Measurements from ENCODE around the gene KCNQ1.
"Not testable (repeated sequence)": the region's sequence is repeated elsewhere in the genome, so short reads cannot be mapped to it uniquely, and the experiment has no call there.

Gene KCNQ1

GRCh38 chr11:2590965-2591754 is 146.4 kb downstream of the KCNQ1 start:
- DNase-seq (ENCODE audit: low read depth) = no peak
- H3K4me3 ChIP-seq (ENCODE audit: low read depth, low read length) = no peak overlapping the region

GRCh38 chr11:2591805-2592204 is 147.0 kb downstream of the KCNQ1 start:
- H3K4me3 ChIP-seq (ENCODE audit: low read depth, low read length) = no peak overlapping the region
- DNase-seq (ENCODE audit: low read depth) = no peak

GRCh38 chr11:2592559-2593392 is 148.0 kb downstream of the KCNQ1 start:
- no peak overlapping the region for H3K4me3 ChIP-seq (ENCODE audit: low read depth, low read length)
- DNase-seq (ENCODE audit: low read depth) = no peak

GRCh38 chr11:2593393-2593950 is 148.7 kb downstream of the KCNQ1 start:
- no peak overlapping the region for H3K4me3 ChIP-seq (ENCODE audit: low read depth, low read length)
- DNase-seq (ENCODE audit: low read depth) = no peak

- H3K4me3 ChIP-seq (ENCODE audit: low read depth, low read length) = no peak overlapping the region
- no peak for DNase-seq (ENCODE audit: low read depth)
Measured at GRCh38 chr11:2594267-2594666, 149.5 kb downstream of the KCNQ1 start.

GRCh38 chr11:2595204-2595603 is 150.4 kb downstream of the KCNQ1 start:
- H3K4me3 ChIP-seq (ENCODE audit: low read depth, low read length) = no peak overlapping the region
- no peak for DNase-seq (ENCODE audit: low read depth)

- no peak overlapping the region for H3K4me3 ChIP-seq (ENCODE audit: low read depth, low read length)
- DNase-seq (ENCODE audit: low read depth) = no peak
Measured at GRCh38 chr11:2599561-2600189, 154.9 kb downstream of the KCNQ1 start.

GRCh38 chr11:2609345-2609744 is 164.5 kb downstream of the KCNQ1 start:
- DNase-seq (ENCODE audit: low read depth) = no peak

GRCh38 chr11:2612884-2613571 is 168.2 kb downstream of the KCNQ1 start:
- no peak overlapping the region for H3K4me3 ChIP-seq (ENCODE audit: low read depth, low read length)
- DNase-seq (ENCODE audit: low read depth) = no peak

More at GRCh38 chr11:2609345-2609744, 164.5 kb downstream of the KCNQ1 start:
- no peak overlapping the region for H3K4me3 ChIP-seq (ENCODE audit: low read depth, low read length)

GRCh38 chr11:2621894-2622293 is 177.1 kb downstream of the KCNQ1 start:
- DNase-seq (ENCODE audit: low read depth) = no peak

GRCh38 chr11:2625183-2625582 is 180.4 kb downstream of the KCNQ1 start:
- DNase-seq (ENCODE audit: low read depth) = no peak
- H3K4me3 ChIP-seq (ENCODE audit: low read depth, low read length) = no peak overlapping the region

More at GRCh38 chr11:2621894-2622293, 177.1 kb downstream of the KCNQ1 start:
- H3K4me3 ChIP-seq (ENCODE audit: low read depth, low read length) = no peak overlapping the region

GRCh38 chr11:2630679-2631078 is 185.9 kb downstream of the KCNQ1 start:
- no peak overlapping the region for H3K4me3 ChIP-seq (ENCODE audit: low read depth, low read length)
- DNase-seq (ENCODE audit: low read depth) = no peak

- DNase-seq (ENCODE audit: low read depth) = no peak
- no peak overlapping the region for H3K4me3 ChIP-seq (ENCODE audit: low read depth, low read length)
Measured at GRCh38 chr11:2631161-2631560, 186.4 kb downstream of the KCNQ1 start.

GRCh38 chr11:2639763-2640162 is 195.0 kb downstream of the KCNQ1 start:
- not testable (repeated sequence) for H3K4me3 ChIP-seq (ENCODE audit: low read depth, low read length); DNase-seq (ENCODE audit: low read depth)

GRCh38 chr11:2641623-2642022 is 196.8 kb downstream of the KCNQ1 start:
- DNase-seq (ENCODE audit: low read depth) = no peak
- no peak overlapping the region for H3K4me3 ChIP-seq (ENCODE audit: low read depth, low read length)

- no peak overlapping the region for H3K4me3 ChIP-seq (ENCODE audit: low read depth, low read length)
- no peak for DNase-seq (ENCODE audit: low read depth)
Measured at GRCh38 chr11:2643746-2644145, 198.9 kb downstream of the KCNQ1 start.

GRCh38 chr11:2644844-2645778 is 200.3 kb downstream of the KCNQ1 start:
- H3K4me3 ChIP-seq (ENCODE audit: low read depth, low read length) = no peak overlapping the region
- no peak for DNase-seq (ENCODE audit: low read depth)

- H3K4me3 ChIP-seq (ENCODE audit: low read depth, low read length) = no peak overlapping the region
Measured at GRCh38 chr11:2645779-2646118, 200.9 kb downstream of the KCNQ1 start.

More at GRCh38 chr11:2645779-2646118, 200.9 kb downstream of the KCNQ1 start:
- DNase-seq (ENCODE audit: low read depth) = no peak

Measured in skeletal muscle cell (primary cell).